ENCODE measurements around the gene DACT1.

The DACT1 gene

DNA sequence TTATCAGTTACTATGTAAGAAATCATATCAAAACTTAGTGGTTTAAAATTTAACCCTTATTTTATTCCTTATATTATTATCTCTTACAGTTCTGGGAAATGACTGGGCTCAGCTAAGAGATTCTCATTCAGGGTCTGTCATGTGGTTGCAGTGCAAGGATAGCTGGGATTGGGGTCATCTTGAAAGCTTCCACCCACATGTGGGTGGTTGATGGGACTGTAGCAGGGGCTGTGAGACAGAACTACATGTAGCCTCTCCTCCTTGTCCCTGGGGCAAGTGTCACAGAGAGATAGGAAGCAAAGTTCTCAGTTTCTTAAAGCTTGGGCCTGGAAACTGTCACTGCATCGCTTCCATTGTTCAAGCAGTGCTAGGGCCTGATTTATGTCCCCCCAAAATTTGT lies 57.8 kb downstream of the DACT1 start:
- TF ChIP-seq POLR2AphosphoS5 (IDR thresholded peaks at IDR 0.05; ENCODE audit: low read depth, low read length), result no peak
- TF ChIP-seq TAF1 (IDR thresholded peaks at IDR 0.05; ENCODE audit: low read depth, low read length), result no peak
- TF ChIP-seq POLR2A (IDR thresholded peaks at IDR 0.05; ENCODE audit: low read depth, low read length), result no peak
- TF ChIP-seq SPI1 (IDR thresholded peaks at IDR 0.05; ENCODE audit: low read depth, low read length), result no peak
- no peak for TF ChIP-seq POU2F2 (IDR thresholded peaks at IDR 0.05; ENCODE audit: low read depth, low read length)
- no peak for TF ChIP-seq PAX5 (IDR thresholded peaks at IDR 0.05; ENCODE audit: insufficient read depth, low read length, severe bottlenecking)
- no peak for FAIRE-seq
- no peak for DNase-seq (ENCODE audit: insufficient read length, low spot score)

DNA sequence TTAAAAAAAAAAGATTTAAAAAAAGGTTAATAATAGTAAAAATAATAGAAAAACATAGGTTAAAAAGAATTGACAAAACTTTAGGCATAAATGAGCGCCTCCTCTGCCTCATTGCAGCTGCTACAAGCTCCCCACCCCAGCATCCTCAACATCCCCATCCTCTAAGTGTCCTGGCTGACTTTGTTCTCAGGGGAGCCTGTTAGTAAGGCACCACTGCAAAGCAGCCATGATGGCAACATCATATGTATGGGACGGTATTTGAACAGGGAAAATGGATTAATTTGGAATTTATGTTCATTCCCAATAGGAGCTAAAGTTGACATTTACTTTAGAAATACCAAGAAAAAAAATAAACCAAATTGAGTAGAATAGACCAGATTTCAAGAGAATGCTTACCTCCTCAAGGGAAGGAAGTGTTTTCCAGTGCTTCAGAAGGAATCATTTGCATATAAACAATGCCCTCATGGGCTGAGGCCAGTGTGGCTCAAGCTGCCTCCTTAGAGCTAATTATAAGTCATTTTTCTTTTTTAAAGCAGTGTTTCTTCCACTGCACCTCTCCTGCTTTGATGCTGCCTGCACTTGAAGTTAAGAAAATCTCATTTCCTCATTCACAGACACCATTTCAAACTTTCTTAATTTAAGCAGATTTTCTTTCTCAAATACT lies 59.6 kb downstream of the DACT1 start:
- DNase-seq (ENCODE audit: insufficient read length, low spot score), result no peak
- FAIRE-seq, result no peak
- TF ChIP-seq POLR2A (IDR thresholded peaks at IDR 0.05; ENCODE audit: low read depth, low read length) (no peak), SPI1 (IDR thresholded peaks at IDR 0.05; ENCODE audit: low read depth, low read length) (no peak), PAX5 (IDR thresholded peaks at IDR 0.05; ENCODE audit: insufficient read depth, low read length, severe bottlenecking) (no peak), POLR2AphosphoS5 (IDR thresholded peaks at IDR 0.05; ENCODE audit: low read depth, low read length) (no peak), TAF1 (IDR thresholded peaks at IDR 0.05; ENCODE audit: low read depth, low read length) (no peak), POU2F2 (IDR thresholded peaks at IDR 0.05; ENCODE audit: low read depth, low read length) (no peak)
